ENCODE measurements around the gene EXOG.

EXOG gene

DNA sequence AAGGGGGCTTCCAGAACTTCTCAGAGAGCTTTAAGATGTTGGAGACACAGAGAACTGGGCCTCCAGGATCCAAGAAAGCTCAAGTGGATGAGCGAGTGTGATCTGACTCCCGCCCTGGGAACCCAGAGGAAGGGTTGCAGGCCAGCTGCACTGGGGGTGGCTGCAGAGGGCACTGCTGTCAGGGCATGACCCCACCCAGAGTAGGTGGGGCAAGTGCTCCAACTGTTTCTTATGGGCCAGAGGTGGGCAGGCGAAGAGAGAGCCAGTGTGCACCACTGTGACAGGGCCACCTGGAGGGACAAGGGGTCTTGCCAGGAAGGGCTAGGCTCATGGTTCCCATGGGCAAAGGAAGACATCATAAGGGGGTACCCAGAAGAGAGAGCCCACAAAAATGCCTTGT, 48.8 kb downstream of the EXOG start:
- DNase-seq (ENCODE audit: low read depth in 3 of 3, low spot score in 1 of 3), result no peak

DNA sequence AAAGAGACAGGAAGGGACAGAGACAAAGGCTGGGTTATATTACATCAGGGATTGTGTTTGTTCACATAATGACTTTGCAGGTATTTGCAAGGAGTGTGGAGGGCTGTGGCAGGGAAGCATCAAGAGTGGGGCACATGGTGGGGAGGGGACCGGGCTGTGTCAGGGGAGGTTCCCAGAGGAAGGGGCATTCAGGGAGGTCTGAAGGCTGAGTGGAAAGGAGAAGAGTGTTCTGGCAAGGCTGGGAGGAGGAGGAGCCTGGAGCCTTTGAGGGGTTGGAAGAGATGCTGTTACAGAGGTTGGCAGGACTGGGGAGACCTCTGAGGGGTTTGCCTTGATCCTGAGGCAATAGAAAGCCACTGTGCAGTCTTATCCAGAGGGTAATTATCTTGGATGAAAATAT, 49.4 kb downstream of the EXOG start:
- no peak for DNase-seq (ENCODE audit: low read depth in 3 of 3, low spot score in 1 of 3)

DNA sequence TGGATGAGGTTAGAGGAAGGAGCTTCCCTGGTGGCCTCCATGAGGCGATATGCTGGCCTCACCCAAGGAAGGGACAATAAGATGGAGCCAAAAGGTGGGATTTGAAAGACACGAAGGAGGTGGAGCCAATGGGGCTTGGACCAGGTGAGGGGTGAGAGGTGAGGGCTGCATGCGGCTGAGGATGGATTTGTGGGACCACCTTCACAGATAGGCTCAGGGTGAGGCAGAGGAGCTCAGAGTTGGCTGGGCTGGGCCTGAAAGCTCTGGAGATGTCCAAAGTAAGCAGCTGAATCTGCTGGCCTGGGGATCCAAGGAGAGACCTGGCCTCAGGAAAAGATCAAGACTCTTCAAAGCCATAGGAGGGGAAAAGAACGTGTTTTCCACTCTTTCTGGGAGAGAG, 49.8 kb downstream of the EXOG start:
- no peak for DNase-seq (ENCODE audit: low read depth in 3 of 3, low spot score in 1 of 3)

DNA sequence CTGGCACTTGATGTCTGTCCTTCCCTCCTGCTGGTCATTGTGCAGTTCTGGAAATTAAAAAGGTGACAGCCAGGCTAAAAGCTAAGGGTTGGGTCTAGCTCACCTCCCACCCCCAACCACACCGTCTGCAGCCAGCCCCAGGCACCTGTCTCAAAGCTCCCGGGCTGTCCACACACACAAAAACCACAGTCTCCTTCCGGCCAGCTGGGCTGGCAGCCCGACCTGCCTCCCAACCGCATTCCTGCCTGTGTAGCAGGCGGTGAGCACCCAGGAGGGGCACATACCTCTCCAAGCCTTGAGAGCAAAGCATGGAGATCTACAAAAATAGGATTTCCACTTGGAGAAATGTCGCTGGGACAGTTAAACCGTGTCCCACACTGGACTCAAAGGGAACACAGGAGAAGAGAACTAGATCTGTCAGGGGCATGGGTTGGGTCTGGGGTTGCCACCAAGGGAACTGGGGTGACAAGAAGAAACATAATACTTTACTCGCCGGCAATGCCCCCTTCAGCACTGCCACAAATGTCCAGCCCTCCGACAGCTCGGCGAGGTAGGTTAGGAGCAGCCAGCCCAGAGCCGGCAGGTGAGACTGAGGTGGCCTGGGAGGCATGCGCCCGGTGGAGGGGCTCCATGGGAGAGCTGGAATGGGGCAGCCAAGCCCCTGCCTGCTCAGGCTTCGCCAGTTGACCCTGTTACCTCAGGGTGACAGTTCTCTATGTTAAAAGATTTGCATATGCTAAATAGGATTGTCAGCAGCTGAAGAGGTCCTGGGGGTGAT, 52.2 kb downstream of the EXOG start:
- DNase-seq (ENCODE audit: low read depth in 3 of 3, low spot score in 1 of 3), result no peak

DNA sequence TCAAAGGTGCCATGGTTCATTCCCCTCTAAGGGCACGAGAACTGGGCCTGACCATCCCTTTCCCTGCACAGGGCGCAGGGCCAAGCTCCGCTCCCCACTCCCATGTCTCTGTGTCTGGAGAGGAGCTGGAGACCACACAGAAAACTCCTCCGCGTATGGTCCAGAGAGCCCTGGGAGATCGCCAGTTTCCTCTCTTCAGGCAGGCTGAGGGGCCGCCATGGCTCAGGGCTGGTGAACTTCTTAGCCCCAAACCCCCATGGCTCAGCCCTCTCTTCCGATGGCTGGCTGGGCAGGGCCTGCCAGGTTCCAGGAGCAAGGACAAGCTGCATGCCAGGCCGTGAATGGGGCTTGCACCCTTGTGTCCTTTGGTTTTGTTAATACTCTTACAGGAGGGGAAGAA, 52.9 kb downstream of the EXOG start:
- DNase-seq (ENCODE audit: low read depth in 3 of 3, low spot score in 1 of 3), result no peak

DNA sequence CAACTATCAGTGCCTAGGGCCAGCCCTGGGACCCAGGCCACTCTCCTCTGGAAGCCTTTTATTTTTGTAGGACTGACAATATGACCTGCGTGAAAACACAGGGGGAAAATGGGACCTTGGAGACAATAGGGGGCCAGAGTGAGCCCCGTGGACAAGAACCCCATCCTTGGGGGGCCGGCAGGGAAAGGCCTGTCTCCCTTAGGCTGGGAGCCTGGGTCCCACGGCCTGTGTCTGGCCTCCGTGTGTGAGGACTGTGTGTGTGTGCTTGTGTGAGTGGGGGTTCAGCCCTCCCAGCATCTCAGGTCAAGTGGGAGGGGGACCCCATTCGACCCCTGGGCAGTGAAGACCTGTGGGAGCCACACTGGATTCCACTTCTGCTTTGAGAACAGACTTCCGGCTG, 53.3 kb downstream of the EXOG start:
- no peak for DNase-seq (ENCODE audit: low read depth in 3 of 3, low spot score in 1 of 3)

DNA sequence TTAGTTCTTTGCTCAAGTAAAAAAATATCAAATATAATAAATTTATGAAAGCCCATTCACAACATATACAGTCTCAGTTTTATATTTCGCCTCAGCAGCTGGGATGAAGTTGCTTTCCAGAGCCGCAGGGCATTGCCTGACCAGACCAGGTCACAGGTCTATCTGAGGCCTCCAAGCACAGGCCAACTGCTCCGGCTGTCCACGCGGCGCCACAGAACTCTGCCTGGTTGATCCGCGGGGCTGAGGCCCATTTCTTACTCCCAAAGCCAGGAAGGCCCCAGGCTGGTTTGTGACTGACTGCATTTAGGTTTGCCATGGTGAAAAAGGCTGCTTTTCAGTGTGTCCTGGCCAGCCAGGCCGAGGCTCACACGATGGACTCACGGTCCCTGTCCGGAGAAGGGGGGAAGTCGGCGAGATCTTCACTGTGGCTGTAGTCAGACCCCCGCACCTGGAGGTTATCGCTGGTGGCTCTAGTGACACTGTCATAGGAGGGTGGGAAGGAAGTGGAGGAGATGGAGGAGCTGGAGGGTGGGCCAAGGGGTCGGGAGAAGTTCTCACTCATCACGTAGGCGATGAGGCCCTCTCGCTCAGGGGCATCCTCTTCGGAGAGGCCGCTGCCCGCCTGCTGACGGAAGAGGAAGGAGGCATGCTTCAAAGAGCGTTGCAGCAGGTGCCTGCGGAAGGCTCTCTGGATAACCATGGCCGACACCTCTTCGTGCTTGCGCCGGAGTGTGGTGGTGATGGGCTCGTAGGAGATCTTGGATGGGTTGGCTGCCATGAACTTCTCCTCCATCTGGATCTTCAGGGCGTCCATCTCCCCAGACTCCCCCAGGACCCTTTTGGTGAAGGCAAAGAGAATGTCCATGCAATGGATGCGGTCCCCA, 54.1 kb downstream of the EXOG start:
- no peak for DNase-seq (ENCODE audit: low read depth in 3 of 3, low spot score in 1 of 3)

DNA sequence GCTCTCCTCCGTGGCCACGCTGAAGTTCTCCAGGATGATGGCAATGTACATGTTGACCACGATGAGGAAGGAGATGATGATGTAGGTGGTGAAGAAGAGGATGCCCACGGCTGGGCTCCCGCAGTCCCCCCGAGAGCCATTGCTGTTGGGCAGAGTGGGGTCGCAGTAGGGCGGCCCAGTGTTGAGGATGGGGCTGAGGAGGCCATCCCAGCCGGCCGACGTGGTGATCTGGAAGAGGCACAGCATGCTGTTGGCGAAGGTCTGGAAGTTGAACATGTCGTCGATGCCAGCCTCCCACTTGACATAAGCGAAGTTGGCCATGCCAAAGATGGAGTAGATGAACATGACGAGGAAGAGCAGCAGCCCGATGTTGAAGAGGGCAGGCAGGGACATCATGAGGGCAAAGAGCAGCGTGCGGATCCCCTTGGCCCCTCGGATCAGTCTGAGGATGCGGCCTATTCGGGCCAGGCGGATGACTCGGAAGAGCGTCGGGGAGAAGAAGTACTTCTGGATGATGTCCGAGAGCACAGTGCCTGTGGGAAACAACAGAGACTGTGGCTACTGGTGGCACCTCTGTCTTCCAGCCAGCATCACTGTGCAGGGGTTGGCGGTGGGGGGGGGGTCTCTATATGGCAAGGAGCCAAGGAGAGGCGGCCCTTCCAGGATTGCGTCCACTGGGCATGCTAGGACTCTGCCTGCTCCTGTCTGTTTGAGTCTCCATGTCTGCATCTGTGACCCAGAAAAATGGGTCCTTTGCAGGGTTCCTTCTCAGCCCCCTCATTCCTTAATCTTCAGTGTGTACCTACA, 55.1 kb downstream of the EXOG start:
- no peak for DNase-seq (ENCODE audit: low read depth in 3 of 3, low spot score in 1 of 3)

DNA sequence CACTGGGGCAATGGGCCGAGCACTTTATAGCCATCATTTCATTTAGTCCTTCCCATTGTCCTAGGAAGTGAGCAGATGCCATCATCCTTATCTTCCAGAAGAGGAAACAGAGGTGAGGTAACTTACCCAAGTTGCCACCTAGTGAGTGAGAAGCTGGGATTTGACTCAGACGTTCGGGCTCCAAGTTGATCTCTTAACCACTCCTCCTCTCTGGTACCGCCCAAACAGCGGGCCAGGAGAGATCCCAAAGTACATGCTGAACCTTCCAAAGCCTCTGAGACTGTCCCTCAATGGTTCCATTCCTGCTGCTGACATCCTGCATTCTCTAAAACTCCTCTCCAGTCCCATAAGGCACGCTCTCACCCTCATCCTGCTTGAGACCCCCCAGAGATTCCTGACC, 56.2 kb downstream of the EXOG start:
- no peak for DNase-seq (ENCODE audit: low read depth in 3 of 3, low spot score in 1 of 3)

DNA sequence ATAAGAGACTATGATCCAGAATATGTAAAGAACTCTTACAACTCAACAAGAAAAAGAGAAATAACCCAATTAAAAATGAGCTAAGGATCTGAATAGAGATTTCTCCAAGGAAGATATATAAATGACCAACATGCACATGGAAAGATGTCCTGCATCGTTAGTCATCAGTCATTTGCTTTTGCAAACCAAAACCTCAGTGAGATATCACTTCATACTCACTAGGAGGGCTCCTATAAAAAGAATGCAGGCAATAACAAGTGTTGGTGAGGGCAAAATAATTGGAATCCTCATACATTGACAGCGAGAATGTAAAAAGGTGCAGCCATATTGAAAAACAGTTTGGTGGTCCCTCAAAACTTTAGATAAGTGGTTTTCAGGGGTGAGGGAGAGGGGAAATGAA, 56.9 kb downstream of the EXOG start:
- DNase-seq (ENCODE audit: low read depth in 3 of 3, low spot score in 1 of 3), result no peak

DNA sequence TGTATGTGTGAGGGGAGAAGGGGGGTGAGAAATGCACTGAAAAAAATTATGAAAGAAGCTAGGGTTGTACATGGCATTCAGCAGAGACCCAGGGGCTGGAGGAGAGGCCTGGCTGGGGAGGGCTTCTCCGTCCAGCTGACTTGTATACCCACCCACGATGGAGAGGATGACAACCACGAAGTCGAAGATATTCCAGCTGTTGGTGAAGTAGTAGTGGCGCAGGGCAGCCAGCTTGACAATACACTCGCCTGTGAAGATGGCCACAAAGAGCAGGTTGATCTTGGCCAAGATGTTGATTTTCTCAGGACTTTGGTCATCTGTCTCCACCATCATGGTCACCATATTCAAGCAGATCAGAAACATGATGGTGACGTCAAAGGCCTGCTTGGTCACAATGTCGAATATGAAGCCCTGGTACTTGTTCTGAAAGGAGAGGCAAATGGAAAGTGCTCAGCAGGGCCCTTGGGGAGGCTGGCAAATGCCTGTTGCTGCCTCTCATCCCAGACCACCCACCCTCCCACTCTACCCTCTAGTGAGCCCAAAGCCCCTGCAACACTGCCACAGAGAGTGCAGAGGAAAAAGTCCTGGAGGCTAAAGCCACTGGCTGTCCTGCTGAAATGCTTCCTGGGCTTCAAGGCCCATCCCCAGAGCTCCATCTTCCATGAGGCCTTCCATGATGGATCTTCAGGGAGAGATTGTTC, 58.1 kb downstream of the EXOG start:
- DNase-seq (ENCODE audit: low read depth in 3 of 3, low spot score in 1 of 3), result no peak

DNA sequence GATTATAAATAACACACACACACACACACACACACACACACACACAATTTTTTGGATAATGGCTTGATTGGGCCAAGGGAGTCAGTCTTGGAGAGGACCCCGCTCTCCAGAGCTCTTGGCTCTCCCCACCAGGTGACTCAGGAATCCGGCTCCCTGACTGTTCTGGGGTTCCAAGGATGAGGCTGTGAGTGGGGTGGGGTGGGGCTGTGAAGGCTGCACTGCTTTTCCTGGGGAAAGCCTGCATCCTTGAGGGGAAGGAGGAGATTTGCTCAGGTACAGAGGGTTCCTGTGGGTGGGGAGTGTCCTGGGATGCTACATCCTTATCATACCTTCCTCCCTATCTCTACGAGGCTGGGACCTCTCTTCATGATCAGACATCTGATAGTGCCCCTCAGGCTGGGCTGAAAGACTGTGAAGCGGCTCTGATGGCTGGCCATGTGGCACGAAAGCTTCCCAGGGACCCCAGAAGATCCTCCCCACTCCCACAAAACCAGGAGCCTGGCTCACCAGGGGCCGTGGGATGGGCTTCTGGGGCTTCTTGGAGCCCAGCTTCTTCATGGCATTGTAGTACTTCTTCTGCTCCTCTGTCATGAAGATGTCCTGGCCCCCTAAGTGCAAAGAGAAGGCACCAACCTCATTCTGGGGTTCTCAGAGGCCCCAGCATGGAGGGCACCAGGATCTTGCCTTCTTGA, 59.2 kb downstream of the EXOG start:
- DNase-seq (ENCODE audit: low read depth in 3 of 3, low spot score in 1 of 3), result no peak

DNA sequence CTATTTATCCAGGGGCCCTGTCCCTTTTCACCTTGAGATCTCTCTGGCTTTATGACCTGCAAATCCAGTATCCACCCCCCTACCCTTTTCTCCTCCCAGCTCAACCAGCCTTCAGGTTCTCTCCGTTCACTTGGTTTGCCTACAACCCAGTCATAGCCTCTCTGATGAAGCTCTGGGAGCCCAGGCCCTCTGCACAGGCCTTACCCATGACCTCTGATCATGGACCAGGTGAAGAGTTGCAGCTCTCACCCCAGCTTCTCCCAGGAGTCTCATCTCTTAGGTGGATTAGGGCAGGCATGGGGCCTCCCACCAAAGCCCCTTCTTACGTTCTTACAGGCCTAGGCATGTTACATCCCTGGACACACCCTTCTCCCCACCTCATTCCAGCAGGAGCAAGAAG, 59.8 kb downstream of the EXOG start:
- DNase-seq (ENCODE audit: low read depth in 3 of 3, low spot score in 1 of 3), result no peak

DNA sequence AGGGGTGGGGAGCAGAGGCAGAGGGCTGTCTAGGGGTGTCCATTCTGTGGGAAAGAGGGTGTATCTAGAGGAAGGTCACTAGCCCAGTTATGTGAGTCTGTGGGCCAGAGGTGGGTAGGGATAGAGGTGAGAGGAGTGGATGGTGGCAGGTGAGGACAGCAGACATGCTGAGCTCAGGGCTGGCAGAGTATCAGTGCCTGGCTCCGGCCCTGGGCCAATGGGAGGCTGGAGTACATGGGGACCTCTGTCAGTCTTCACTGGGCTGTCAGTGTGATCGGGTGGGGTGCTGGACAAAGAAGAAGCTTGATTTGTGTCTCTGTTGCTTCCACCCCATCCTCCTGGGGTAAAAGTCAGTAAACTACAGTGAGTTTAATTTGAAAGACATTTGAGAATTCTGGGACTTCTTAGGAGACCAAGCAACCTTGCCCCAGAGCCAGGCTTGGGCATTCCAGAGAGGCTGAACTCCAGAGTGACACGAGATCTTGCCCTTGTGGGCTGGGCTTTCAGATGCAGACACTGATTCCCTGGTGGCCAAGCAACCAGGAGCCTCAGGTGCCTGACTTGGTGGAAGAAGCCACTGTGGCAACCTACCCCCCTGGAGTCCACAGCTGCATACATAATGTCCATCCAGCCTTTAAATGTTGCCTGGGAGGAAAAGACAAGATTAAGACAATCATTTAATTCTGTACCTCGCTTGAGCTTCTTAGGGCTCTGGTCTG, 60.7 kb downstream of the EXOG start:
- DNase-seq (ENCODE audit: low read depth in 3 of 3, low spot score in 1 of 3), result no peak

DNA sequence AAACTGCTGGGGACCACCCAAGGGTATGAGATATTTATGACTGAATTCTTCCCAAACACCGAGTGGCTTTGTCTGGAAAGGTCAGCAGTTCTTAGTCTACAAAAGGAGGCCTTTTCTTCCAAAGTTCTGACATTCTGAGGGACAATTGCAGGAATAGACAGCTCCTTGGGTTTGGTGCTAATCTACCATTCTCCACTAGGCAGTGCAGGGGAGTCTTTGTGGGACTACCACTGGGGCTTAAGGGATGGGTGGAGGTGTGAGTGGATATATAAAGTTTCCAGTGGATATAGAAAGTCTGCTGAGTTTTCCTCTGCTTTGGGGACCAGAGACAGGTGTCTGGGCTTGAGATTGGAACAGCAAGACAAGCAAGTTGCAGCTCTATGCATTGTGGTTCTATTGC, 62.7 kb downstream of the EXOG start:
- no peak for DNase-seq (ENCODE audit: low read depth in 3 of 3, low spot score in 1 of 3)

DNA sequence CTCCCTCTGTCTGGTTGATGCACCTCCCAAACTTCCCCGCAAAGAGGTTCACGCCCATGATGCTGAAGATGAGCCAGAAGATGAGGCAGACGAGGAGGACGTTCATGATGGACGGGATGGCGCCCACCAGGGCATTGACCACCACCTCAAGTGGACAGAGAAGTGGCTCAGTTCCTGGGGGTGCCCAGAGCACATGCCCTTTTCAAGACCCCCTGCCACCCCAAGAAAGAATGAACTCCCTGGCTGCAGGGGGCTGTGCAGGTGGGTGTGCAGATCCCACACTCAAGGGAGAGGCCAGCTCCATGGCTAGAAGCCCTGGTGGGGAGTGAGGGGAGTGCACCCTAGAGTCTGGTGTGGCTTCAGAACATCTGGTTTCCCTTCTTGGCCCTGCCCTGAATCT, 64.1 kb downstream of the EXOG start:
- DNase-seq (ENCODE audit: low read depth in 3 of 3, low spot score in 1 of 3), result no peak

DNA sequence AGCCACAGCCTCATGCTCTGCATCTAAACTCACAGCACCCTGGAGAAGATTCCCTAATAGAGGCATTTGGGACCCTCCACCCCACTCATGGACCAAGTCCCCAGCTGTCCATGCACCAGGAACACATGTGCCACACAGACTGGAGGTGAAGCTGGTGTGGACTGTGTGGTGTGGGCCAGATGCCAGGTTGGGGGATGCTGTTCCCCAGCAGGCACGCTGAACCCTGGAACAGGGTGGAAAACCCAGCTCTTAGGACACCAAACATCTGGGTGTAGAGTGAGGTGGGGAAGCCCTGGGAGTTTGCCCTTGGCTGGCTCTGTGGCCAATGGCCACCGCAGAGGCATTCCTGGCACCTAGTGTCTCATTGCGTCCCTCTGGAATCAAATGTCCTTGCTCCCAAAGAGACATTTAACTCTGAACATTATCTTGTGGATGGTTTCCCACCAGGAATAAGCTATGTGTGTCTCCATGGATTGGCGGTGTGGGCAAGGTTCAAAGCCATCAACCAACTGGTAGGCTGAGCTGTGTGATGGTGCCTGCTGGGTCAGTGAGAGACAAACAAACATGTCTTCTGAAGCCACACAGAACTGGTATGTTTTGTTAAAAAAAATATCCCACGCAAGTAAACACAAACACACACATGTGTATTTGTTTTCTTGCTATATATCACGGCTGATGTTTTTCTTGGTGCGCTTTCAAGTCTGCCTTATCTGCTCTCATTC, 65.0 kb downstream of the EXOG start:
- no peak for DNase-seq (ENCODE audit: low read depth in 3 of 3, low spot score in 1 of 3)

DNA sequence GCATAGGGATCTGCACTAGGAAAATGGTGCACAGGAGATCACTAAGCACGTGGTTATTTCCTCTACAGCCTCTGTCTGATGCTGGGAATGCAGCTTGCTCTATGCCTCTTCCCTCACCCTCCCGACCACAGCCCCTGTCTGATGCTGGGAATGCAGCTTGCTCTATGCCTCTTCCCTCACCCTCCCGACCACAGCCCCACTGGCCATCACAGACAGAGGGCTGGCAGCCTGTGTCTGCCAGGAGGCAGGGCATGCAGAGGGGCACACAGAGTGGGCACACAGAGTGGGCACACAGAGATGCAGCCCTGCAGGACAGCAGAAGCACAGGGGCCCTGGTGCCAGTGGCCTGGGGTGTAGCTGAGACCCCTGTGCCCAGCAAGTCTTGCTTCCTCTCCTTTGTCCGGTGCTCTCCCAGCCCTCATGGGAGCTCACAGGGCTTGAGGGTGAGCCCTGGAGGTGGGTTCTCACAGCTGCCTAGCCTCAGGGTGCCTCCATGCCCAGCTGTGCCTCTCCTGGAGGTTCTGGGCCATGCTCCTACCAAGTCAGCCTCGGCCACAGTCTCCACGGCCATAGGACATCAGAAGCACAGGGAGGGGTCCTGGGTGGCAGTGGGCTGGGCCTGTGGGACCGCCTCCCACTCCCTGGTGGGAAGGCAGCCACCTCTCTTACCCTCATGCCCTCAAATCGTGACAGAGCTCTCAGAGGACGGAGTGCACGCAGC, 65.8 kb downstream of the EXOG start:
- no peak for DNase-seq (ENCODE audit: low read depth in 3 of 3, low spot score in 1 of 3)

Measured in stimulated activated CD4-positive, alpha-beta T cell treated with anti-CD3 and anti-CD28 coated beads, TNF-alpha, amount 100 ng/mL, for 1 hour (primary cell).